NK-92 (cell line): Measurements from ENCODE around the gene ZSWIM7.

Experiments used
- DNase-seq: peaks from one replicate; lab custom pipeline; 2025; ENCODE audit not compliant: unreplicated experiment; lab: John Stamatoyannopoulos, UW

Gene ZSWIM7

GRCh38 chr17:15999141-15999973 is at the start of gene ZSWIM7, which contains the start of gene TTC19:
Gene ZSWIM7, minus strand, starts transcription at chr17:15999704. Its CDS starts 110 bp downstream, at chr17:15999594.
Gene TTC19, plus strand, starts transcription at chr17:15999824. Its CDS starts 25 bp downstream, at chr17:15999849.
- peak; percentile 9 for DNase-seq

- DNase-seq: no peak
Measured at GRCh38 chr17:16048811-16049449, 49.4 kb upstream of the ZSWIM7 start.

- DNase-seq: no peak
Measured at GRCh38 chr17:16046966-16047365, 47.5 kb upstream of the ZSWIM7 start.

- DNase-seq: no peak
Measured at GRCh38 chr17:16044487-16044886, 45.0 kb upstream of the ZSWIM7 start.

- DNase-seq: no peak
Measured at GRCh38 chr17:16040710-16041251, 41.3 kb upstream of the ZSWIM7 start.

GRCh38 chr17:16037636-16038035 is 38.1 kb upstream of the ZSWIM7 start:
- DNase-seq: no peak

GRCh38 chr17:16036261-16036660 is 36.8 kb upstream of the ZSWIM7 start:
- no peak for DNase-seq

GRCh38 chr17:16033729-16034349 is 34.3 kb upstream of the ZSWIM7 start:
- no peak for DNase-seq

GRCh38 chr17:16027708-16028584 is 28.4 kb upstream of the ZSWIM7 start:
- DNase-seq: no peak

- DNase-seq: no peak
Measured at GRCh38 chr17:16026895-16027294, 27.4 kb upstream of the ZSWIM7 start.

GRCh38 chr17:16025202-16025601 is 25.7 kb upstream of the ZSWIM7 start:
- no peak for DNase-seq

GRCh38 chr17:16023881-16024280 is 24.4 kb upstream of the ZSWIM7 start:
- DNase-seq: no peak

GRCh38 chr17:16019347-16019746 is 19.8 kb upstream of the ZSWIM7 start:
- no peak for DNase-seq

GRCh38 chr17:16013943-16014407 is 14.5 kb upstream of the ZSWIM7 start:
- no peak for DNase-seq

- DNase-seq: no peak
Measured at GRCh38 chr17:16007439-16007838, 7.9 kb upstream of the ZSWIM7 start.

- no peak for DNase-seq
Measured at GRCh38 chr17:16005636-16006035, 6.1 kb upstream of the ZSWIM7 start.

- no peak for DNase-seq
Measured at GRCh38 chr17:16003841-16004240, 4.3 kb upstream of the ZSWIM7 start.

- no peak for DNase-seq
Measured at GRCh38 chr17:16002708-16003260, 3.3 kb upstream of the ZSWIM7 start.

GRCh38 chr17:16001226-16001897 is 1.9 kb upstream of the ZSWIM7 start:
- DNase-seq: no peak
